HG02571 (cell line): Measurements from ENCODE around the gene CYP2R1.
"Not testable (repeated sequence)": the region's sequence is repeated elsewhere in the genome, so short reads cannot be mapped to it uniquely, and the experiment has no call there.

Source experiments
- ATAC-seq: cut with Tn5 transposase; IDR thresholded peaks from one replicate; pipeline ENCODE4 v1.9.1; 2021; ENCODE audit warnings: mild to moderate bottlenecking, moderate library complexity; ENCODE audit not compliant: unreplicated experiment

CYP2R1 gene

DNA sequence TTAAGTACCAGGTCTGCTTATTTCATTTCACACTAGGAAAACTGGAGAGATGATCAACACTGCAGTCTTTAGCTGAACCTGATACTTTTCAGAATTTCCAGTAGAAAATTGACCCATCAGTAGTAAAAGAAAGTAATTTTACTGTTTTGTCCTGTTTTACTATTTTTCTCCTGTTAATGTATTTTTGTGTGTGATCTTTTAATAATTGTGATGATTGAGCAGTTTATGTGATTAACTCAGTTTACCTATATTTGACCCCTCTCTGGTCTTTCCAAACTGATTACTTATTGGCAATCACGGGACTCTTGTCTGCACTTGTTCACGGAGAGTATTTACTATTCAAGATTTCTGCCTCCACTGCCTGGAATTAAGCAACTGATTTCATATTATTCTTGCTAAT, 546 bp upstream of the CYP2R1 start:
- ATAC-seq, result no peak

DNA sequence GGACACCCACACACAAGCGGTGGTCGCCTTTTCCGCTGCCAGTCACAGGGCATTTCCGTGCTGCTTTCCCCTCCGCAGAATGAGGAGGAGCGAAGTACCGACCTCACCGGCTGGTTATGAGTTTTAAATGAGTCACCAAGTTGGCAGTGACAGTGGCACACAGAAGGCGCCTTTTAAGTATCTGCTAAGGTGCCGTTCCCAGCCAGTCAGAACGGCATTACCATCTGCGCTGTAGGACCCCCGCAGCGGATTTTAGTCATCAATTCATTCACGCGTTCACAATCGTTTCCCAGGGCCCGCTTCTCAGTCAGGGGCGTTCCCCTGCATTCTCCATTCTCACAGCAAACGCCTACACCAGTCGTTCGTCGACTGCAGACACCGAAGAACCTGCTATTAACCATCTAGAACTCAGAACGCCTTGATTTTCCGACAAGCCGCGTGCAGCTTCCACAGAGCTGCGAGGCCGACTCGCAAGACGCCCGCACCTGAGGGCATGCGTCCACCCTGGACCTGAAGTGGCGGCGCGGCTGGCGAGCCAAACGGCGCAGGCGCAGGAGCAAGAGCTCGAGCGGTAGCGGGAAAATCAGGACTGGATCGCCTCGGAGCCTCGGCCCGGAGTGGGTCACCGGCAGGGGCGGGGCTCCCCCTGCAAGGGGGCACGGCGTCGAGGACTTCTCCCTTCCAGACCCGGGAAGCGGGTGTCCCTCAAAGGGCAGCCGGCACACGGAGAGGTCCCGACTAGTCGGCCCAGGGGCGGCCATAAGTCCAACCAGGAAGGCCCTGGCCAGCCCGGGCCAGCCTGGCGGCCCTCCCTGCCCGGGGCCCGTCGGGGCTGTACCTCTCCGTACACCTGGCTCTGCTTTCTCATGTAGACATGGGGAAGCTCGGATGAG, 642 bp downstream of the CYP2R1 start:
- peak; percentile 40 for ATAC-seq

DNA sequence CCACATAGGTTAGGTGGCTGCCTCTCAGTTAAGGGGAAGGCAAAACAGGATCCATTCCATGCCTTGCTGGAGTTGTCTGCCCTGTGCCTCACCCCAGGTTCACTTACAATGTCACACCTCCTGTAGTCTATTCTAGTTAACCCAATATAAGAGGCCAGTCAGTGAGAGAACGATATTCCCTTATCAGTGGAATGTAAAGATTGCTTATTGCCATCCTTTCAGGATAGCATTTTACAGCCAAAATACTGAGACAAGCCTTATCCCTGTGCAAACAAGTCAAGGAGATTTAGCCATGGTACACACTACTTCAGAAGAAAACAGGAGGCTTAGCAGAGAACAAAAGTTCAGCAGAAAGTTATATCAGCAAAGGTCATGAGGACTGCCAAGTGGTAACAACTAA, 5.5 kb downstream of the CYP2R1 start:
- no peak for ATAC-seq

DNA sequence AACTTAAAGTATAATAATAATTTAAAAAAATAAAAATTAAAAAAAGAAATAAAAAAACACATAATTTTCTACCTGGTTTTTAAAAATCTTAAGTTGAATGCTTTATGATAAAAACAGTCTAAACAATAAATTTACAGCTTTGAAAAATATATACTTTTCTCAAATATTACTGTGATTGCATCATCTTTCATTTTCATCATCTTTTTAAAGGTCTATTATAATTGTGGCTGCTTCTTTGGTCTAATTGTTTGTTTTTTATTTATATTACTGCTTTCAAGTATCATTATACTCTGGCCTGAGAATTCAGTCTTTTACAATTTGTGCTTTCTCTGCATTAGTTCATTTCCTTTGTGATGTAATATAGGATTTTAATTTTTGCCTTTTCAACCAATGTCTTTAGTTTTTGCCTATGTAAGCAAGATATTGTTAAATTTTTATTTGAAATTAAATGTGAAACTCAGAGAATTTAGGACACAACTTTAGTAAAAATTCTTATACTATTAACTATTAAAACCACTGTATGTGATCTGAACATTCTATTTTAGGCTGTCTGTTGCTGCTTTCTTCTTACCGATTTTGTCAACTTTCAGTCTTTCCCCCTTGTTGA, 7.3 kb downstream of the CYP2R1 start:
- ATAC-seq, result no peak

DNA sequence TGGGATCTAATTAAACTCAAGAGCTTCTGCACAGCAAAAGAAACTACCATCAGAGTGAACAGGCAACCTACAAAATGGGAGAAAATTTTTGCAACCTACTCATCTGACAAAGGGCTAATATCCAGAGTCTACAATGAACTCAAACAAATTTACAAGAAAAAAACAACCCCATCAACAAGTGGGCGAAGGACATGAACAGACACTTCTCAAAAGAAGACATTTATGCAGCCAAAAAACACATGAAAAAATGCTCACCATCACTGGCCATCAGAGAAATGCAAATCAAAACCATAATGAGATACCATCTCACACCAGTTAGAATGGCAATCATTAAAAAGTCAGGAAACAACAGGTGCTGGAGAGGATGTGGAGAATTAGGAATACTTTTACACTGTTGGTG, 8.3 kb downstream of the CYP2R1 start:
- ATAC-seq, result not testable (repeated sequence)

DNA sequence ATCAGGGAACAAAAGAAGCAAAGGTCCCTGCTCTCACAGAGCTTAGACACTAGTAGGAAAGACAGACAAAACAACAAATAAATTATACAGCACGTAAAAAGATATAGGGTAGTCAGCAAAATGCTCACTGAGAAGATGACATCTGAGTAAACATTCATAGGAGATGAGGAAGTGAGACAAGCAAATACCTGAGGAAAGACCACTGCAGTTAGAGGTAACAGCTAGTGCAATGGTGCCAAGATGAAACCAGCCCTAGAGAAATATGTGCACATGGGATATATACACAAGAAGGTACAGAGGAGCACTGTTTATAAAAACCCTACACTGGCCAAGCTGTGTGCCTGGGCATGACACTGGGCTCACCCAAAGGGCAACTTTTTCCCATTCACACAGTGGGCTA, 9.8 kb downstream of the CYP2R1 start:
- no peak for ATAC-seq

DNA sequence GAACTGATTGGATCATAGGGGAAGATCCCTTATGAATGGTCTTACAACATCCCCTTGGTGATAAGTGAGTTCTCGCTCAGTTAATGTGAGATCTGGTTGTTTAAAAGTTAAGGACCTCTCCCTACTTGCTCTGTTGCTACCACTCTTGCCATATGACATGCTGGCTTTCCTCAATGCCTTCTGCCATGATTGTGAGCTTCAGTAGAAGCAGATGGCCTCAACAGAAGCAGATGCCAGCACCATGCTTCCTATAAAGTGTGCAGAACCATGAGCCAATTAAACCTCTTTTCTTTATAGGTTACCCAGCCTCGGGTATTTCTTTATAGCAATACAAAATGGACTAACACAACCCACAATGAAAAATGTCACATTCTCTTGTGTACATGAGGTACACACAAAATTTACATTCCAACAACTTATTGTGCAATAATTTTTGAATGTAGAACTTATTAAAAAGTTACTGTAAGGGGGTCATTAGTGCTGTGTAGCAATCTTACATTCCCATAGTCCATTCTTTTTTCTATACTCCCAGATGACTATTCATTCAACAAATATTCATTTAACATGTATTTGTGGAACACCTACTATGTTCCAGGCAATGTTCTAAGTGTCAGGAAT, 10.3 kb downstream of the CYP2R1 start:
- no peak for ATAC-seq

DNA sequence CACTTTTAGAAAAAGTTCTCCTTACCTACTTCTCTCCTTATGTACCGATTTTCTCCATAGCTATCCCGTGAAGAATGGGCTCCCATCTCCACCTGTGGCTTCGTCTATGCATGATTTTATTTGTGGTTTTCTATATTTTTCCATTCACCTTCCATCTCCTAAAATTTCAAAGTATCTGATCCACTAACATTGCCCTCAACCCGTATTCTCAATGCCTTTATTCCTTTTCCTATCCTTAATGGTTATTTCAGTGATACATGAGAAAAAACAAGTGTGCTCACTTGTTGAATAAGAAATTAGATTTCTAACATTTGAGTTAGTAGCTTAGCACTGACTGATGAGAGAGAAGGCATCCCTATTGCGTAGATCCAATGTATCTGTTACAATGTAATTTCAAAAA, 16.9 kb downstream of the CYP2R1 start:
- no peak for ATAC-seq

DNA sequence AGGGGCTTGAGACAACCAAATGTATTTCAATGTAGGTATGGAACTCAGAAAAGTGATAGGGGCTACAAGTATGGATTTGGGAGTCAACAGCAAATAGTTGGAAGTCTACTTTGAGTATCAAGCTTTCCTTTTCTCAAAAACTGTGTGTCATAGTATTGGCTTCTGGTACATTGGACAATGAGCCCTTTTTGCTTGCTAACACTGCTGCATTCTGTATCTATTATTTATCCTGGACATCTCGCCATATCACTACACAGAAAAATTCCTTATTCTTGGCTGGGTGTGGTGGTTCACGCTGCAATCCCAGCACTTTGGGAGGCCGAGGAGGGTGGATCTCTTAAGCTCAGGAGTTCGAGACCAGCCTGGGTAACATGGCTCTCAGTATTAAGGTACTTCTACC, 18.4 kb downstream of the CYP2R1 start:
- no peak for ATAC-seq

DNA sequence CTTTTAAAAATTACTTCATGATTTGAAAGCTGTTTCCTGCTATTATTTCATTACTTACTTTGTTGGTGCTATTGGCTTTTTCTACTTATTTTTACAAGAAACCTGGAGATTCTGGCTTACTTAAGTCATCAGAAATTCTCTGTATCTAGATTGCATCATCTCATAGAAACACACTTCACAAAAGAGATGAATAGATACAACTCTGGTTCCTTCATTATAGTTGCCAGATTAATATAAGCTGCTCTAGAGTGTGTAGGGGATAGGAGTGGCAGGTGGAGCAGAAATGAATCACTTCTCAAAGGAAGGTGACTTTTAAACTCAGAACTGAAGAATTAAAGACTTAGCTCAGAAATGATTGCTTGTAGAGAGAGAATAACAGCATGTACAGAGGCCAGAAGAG, 20.0 kb downstream of the CYP2R1 start:
- ATAC-seq, result no peak

DNA sequence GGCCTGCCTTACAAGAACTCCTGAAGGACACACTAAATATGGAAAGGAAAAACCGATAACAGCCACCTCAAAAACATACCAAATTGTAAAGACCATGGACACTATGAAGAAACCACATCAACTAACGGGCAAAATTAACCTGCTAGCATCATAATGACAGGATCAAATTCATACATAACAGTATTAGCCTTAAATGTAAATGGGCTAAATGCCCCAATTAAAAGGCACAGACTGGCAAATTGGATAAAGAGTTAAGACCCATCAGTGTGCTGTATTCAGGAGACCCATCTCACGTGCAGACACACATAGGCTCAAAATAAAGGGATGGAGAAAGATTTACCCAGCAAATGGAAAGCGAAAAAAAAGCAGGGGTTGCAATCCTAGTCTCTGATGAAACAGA, 28.3 kb downstream of the CYP2R1 start:
- ATAC-seq, result not testable (repeated sequence)

DNA sequence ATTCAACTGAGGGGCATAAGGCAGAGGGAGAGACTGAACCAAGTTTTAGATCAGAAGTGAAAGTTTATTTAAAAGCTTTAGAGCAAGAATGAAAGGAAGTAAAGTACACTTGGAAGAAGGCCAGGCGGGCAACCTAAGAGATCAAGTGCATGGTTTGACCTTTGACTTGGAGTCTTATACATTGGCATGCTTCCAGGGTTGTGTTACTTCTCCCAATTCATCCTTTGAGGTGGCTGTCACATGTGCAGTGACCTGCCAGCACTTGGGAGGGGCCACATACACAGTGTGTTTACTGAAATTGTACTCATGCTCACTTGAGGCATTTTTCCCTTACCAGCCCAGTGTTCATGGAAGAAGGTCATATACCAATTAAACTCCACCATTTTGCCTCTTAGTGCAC, 30.4 kb downstream of the CYP2R1 start:
- ATAC-seq, result no peak

DNA sequence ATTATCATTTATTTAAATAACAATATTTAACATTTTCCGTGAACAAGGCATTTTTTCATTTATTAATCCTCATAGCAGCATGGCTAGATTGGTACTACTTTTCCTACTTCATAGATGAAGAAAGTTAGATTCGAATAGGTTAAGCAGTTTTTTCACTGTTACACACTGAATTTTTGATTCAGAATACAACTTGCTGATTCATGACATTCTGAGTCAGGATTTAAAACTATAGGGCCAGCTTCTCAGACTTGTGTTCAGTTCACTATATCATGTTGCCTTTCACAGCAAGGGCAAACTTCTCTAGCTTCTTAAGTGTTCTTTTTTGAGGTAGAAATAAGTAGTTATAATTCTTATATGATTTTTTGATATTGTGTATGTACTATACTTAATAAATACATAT, 31.5 kb downstream of the CYP2R1 start:
- no peak for ATAC-seq

DNA sequence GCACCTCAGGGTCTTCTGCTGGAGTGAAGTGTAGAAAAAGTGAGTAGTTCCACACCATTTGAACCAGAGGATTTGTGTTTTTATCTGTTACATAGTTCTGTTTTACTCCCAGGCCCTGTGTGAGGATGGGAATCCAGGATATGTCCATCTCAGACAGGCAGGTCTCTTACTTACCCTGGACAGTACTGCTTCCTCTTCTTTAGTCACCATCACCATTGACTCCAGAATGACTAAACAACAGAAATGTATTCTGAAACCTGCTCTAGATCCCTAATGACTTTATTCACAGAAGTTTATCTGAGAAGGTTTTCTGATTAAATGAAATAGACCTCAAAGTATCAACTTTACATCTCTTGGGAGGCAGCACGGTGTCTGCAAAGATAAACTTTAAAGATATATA, 33.6 kb downstream of the CYP2R1 start:
- no peak for ATAC-seq

DNA sequence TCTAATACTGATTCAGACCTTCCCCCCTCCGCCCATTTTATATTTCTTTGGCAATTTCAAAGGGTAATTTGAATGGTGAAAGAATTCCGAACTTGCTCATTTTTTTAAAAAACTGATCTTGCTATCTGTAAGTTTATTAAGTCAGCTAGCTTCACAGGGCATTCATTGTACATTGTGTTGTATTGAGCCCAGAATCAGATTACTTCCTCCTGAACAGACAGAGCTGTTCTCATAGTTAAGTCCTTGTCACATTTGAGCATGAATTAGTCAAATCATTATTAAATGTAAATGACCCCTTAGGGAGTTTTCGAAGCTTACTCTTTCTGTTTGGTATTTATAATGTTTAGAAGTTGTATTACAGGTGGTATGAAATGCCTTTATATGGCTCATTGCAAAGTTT, 34.4 kb downstream of the CYP2R1 start:
- no peak for ATAC-seq

DNA sequence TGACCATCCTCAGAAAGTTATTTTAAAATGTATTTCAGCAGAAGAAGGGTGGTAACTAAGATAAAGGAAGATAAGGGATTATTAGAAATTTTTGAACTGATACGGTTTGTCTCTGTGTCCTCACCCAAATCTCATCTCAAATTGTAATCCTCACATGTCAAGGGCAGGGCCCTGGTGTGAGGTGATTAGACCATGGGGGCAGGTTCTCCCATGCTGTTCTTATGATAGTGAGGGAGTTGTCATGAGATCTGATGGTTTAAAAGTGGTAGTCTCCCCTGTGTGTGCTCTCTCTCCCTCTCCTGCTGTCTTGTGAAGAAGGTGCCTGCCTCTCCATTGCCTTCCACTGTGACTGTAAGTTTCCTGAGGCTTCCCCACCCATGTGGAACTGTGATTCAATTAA, 36.1 kb downstream of the CYP2R1 start:
- no peak for ATAC-seq

DNA sequence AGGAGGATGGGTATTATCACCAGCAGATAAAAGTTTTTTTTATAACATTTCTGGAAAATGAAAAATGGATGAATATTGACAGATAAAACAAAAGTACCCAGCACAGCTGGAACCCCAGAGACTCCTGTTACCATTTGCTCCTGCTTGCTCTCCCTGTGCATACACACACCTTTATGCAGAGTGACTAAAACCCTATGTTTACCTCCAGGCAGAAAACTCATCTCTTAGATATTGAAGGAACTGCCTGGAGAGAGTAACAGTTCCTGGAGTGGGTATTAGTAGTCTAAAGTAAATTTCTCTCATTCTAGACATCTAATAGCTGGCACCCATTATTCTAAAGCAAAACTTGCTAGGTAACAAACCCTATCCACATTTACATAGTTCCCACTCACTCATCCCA, 38.0 kb downstream of the CYP2R1 start:
- ATAC-seq, result no peak

DNA sequence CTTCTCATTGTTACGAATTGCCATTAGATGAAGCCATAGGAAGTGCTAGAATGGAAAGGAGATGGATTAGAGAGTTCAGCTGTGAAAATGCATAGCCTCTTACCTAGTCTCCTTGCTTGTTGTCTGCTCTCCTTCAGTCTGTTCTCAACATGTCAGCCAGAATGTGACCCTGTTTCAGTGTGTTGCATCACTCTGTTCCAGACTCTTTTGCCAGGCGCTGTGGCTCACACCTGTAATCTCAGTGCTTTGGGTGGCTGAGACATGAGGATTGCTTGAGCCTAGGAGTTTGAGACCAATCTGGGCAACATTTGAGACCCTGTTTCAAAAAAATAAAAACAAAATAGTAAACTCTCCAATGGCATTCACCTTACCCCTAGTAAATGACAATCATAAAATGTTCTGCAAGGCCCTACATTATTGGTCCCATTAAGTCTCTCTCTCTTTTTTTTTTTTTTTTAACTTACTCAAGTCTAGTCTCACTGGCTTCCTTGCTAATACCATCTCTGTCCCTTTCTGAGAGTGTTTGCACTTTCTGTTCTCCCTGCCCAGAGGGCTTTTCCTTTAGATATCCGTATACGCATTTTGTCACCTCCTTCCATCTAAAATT, 39.4 kb downstream of the CYP2R1 start:
- ATAC-seq, result no peak

DNA sequence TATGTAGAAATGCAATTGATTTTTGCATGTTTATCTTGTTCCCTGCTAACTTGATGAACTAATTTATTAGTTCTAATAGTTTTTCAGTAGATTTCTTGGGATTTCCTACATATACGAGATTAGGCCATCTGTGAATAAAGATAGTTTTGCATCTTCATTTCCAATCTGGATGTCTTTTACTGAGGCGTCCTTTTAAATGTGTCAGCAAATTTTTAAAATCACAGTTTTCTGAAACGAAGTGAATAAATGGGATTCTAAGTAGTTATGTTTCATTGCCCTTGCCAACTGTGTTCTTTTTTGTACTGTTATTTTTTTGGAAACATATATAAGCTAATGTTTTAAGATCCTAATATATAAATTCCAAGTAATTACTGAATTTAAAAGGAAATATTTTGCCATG, 50.0 kb downstream of the CYP2R1 start:
- ATAC-seq, result no peak

DNA sequence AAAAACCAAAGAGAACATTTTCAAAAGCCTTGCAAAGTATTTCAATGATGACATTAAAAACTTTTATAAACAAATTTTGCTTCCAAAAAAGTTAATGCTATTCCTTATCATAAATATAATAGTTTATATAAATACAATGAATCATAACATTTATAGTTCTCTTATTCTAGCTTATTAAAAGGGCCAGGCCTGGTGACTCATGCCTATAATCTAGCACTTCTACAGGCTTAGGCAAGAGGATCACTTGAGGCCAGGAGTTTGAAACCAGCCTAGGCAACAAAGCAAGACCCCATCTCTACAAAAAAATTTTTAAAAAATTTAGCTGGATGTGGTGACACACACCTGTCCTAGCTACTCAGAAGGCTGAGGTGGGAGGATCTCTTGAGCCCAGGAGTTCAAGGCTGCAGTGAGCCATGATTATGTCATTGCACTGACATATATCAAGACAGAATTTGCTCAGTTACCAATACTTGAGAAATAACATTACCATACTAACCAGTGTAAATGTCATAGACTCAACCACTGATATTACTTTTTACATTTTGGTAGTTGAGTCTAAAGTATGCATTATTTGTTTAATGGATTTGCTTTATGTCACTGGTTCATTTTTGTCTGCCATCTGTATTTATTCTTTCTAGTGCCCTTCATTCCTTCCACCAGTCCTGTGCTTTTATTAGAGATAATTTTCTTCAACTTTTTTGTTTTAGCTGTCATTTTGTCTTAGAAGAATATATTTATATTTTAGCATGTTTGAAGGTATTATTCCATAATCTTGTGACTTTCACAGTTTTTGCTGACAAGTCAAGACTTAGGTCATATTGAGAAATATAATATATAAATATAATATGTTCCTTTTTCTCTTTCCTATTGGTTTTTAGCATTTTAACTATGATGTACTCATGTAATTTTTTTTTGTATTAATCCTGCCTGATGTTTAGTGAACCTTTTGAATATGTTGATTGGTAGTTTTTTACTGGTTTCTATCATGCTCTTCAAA, 56.2 kb downstream of the CYP2R1 start:
- no peak for ATAC-seq
